ENCODE data around the gene ACRV1.

The ACRV1 gene

GRCh38 chr11:125625630-125626287 lies 54.9 kb downstream of the ACRV1 start (continued):
- no peak for TF ChIP-seq ZNF37A (tag by site-specific recombination; IDR thresholded peaks at IDR 0.05)
- no peak for TF ChIP-seq CTCF (tag by site-specific recombination; IDR thresholded peaks at IDR 0.05)
- TF ChIP-seq ZNF626 (tag by site-specific recombination; IDR thresholded peaks at IDR 0.05) = no peak
- TF ChIP-seq ZNF777 (tag by site-specific recombination; IDR thresholded peaks at IDR 0.05; ENCODE audit: borderline replicate concordance) = no peak
- TF ChIP-seq ZBTB49 (tag by site-specific recombination; IDR thresholded peaks at IDR 0.05; ENCODE audit: low read depth) = no peak
- TF ChIP-seq ZNF10 (tag by site-specific recombination; IDR thresholded peaks at IDR 0.05) = 0 out of 2 replicates have a peak, but pooled peaks have one; percentile 43
- TF ChIP-seq ZNF645 (tag by site-specific recombination; IDR thresholded peaks at IDR 0.05) = no peak
- peak; percentile 17; the same call in 1 of the 2 replicates for TF ChIP-seq ZSCAN16 (tag by site-specific recombination; IDR thresholded peaks at IDR 0.05)
- no peak for TF ChIP-seq ZSCAN30 (tag by site-specific recombination; IDR thresholded peaks at IDR 0.05)
- TF ChIP-seq ZNF449 (tag by site-specific recombination; IDR thresholded peaks at IDR 0.05) = peak; percentile 16; the same call in 1 of the 2 replicates
- TF ChIP-seq ZNF132 (tag by site-specific recombination; IDR thresholded peaks at IDR 0.05; ENCODE audit: borderline replicate concordance) = no peak
- no peak for TF ChIP-seq ZBTB6 (tag by site-specific recombination; IDR thresholded peaks at IDR 0.05)
- no peak for TF ChIP-seq ZNF157 (tag by site-specific recombination; IDR thresholded peaks at IDR 0.05)
- TF ChIP-seq ZNF24 (tag by site-specific recombination; IDR thresholded peaks at IDR 0.05) = peak; percentile 87
- no peak for TF ChIP-seq ZNF112 (tag by site-specific recombination; IDR thresholded peaks at IDR 0.05)
- no peak for TF ChIP-seq ZNF362 (tag by site-specific recombination; IDR thresholded peaks at IDR 0.05)
- no peak for TF ChIP-seq ZFP3 (tag by site-specific recombination; IDR thresholded peaks at IDR 0.05; ENCODE audit: low read depth)
- no peak for TF ChIP-seq ZNF292 (tag by site-specific recombination; IDR thresholded peaks at IDR 0.05; ENCODE audit: borderline replicate concordance, low read depth)
- peak; percentile 81 for TF ChIP-seq GLIS1 (tag by site-specific recombination; IDR thresholded peaks at IDR 0.05)
- no peak for TF ChIP-seq ZNF747 (tag by site-specific recombination; IDR thresholded peaks at IDR 0.05)
- peak; percentile 64 for TF ChIP-seq ZNF660 (tag by site-specific recombination; IDR thresholded peaks at IDR 0.05)
- peak; percentile 93 for TF ChIP-seq ZSCAN23 (tag by site-specific recombination; IDR thresholded peaks at IDR 0.05)
- TF ChIP-seq ZNF768 (tag by site-specific recombination; IDR thresholded peaks at IDR 0.05) = no peak
- peak; percentile 92 for TF ChIP-seq SP3 (tag by site-specific recombination; IDR thresholded peaks at IDR 0.05)
- TF ChIP-seq ZNF585B (tag by site-specific recombination; IDR thresholded peaks at IDR 0.05) = no peak
- TF ChIP-seq KLF16 (tag by site-specific recombination; IDR thresholded peaks at IDR 0.05) = peak; percentile 93
- no peak for TF ChIP-seq ZNF19 (tag by site-specific recombination; IDR thresholded peaks at IDR 0.05; ENCODE audit: low read depth)
- TF ChIP-seq SCRT1 (tag by site-specific recombination; IDR thresholded peaks at IDR 0.05; ENCODE audit: borderline replicate concordance) = no peak
- no peak for TF ChIP-seq ZNF791 (tag by site-specific recombination; IDR thresholded peaks at IDR 0.05)
- 0 out of 2 replicates have a peak, but pooled peaks have one; percentile 32 for TF ChIP-seq HOXC10 (CRISPR knock-in tag; IDR thresholded peaks at IDR 0.05)
- no peak for TF ChIP-seq ZNF133 (tag by site-specific recombination; IDR thresholded peaks at IDR 0.05)
- 0 out of 2 replicates have a peak, but pooled peaks have one; percentile 38 for TF ChIP-seq SALL2 (tag by site-specific recombination; IDR thresholded peaks at IDR 0.05; ENCODE audit: borderline replicate concordance)
- TF ChIP-seq ZNF350 (tag by site-specific recombination; IDR thresholded peaks at IDR 0.05) = no peak

Measured in HEK293 (cell line).